GM21786 (cell line): ENCODE measurements around the gene SMIM10.
"Not testable (repeated sequence)": the region's sequence is repeated elsewhere in the genome, so short reads cannot be mapped to it uniquely, and the experiment has no call there.

Source experiments
- ATAC-seq: cut with Tn5 transposase; IDR thresholded peaks from one replicate; pipeline ENCODE4 v1.9.1; 2021; ENCODE audit not compliant: unreplicated experiment

SMIM10 gene

GRCh38 chrX:135010921-135011320 lies 20.1 kb downstream of the SMIM10 start:
- no peak for ATAC-seq

- ATAC-seq: no peak
Measured at GRCh38 chrX:135015523-135016245, 24.9 kb downstream of the SMIM10 start.

GRCh38 chrX:135019890-135020289 lies 29.1 kb downstream of the SMIM10 start:
- not testable (repeated sequence) for ATAC-seq

GRCh38 chrX:135023791-135024190 lies 33.0 kb downstream of the SMIM10 start:
- ATAC-seq: not testable (repeated sequence)

GRCh38 chrX:135024526-135024925 lies 33.7 kb downstream of the SMIM10 start:
- ATAC-seq: no peak

- ATAC-seq: not testable (repeated sequence)
Measured at GRCh38 chrX:135030207-135030963, 39.6 kb downstream of the SMIM10 start.

GRCh38 chrX:135041149-135042123 lies 50.6 kb downstream of the SMIM10 start:
- not testable (repeated sequence) for ATAC-seq
